Measurements from ENCODE around the gene TMEM120A.

- TF ChIP-seq CTCF (IDR thresholded peaks at IDR 0.05): no peak
- no peak for TF ChIP-seq EP300 (IDR thresholded peaks at IDR 0.05)
- TF ChIP-seq POLR2AphosphoS5 (IDR thresholded peaks at IDR 0.05): no peak
- TF ChIP-seq POLR2A (IDR thresholded peaks at IDR 0.05): no peak
Measured at GRCh38 chr7:75983471-75984129, 10.8 kb downstream of the TMEM120A start.
